Urinary bladder (tissue), 4 donors: ENCODE results near the gene COMMD10. TPM values are rescaled to one million over a fixed set of nuclear protein-coding genes. Genes with fewer than 3 reads are reported as not detected.

Experiments used
- DNase-seq: peaks from one replicate; pipeline ENCODE4 v3.0.0-alpha.2; 2015; ENCODE audit errors: extremely low spot score
- H3K27ac ChIP-seq: one replicate; pipeline ENCODE4 v1.5.1; 2013; ENCODE audit warnings: low read depth, mild to moderate bottlenecking, moderate library complexity
- H3K36me3 ChIP-seq: one replicate; pipeline ENCODE4 v1.6.1; 2013; ENCODE audit warnings: mild to moderate bottlenecking, moderate library complexity; ENCODE audit not compliant: insufficient read depth
- H3K4me1 ChIP-seq: one replicate; pipeline ENCODE4 v1.6.1; 2013; ENCODE audit warnings: mild to moderate bottlenecking, moderate library complexity; ENCODE audit not compliant: insufficient read depth
- H3K4me3 ChIP-seq: one replicate; pipeline ENCODE4 v1.5.1; 2013; ENCODE audit warnings: low read depth, low read length
- WGBS: extraction: QIAGEN DNeasy Blood & Tissue Kit; methylation state at CpG from one replicate; pipeline ENCODE4 v1.1.7; 2013; 5-methylcytosine and 5-hydroxymethylcytosine counted together
- polyA plus RNA-seq: library from polyadenylated mRNA; stranded (reverse); fragments of 200-250 nt; gene quantifications from one replicate; pipeline ENCODE4 v1.2.3, GENCODE V29; 2013
- total RNA-seq: library from RNA; depleted of rRNA; stranded (reverse); fragments of >200 nt; gene quantifications from one replicate; pipeline ENCODE4 v1.2.3, GENCODE V29; 2014
- donor health status: healthy with polysubstance abuse.
- donor health status: healthy.

Gene COMMD10
- total and polyA plus RNA-seq, 2 donors, result 22.5 to 74.7 TPM

GRCh38 chr5:116209166-116209565 lies 124.3 kb downstream of the COMMD10 start:
- no peak overlapping the region for H3K27ac ChIP-seq
- DNase-seq, result no peak
- no peaks in the 10 kb centered on the region for H3K36me3 ChIP-seq
- no peaks in the 10 kb centered on the region for H3K4me1 ChIP-seq
- 86% methylated on average over 2 of the region's 2 CpGs for whole genome bisulfite sequencing
- H3K4me3 ChIP-seq, result no peak overlapping the region

- no peak for DNase-seq
- H3K27ac ChIP-seq, result no peak overlapping the region
- no peaks in the 10 kb centered on the region for H3K36me3 ChIP-seq
- H3K4me3 ChIP-seq, result no peak overlapping the region
- H3K4me1 ChIP-seq, result no peaks in the 10 kb centered on the region
Measured at GRCh38 chr5:116212225-116212624, 127.4 kb downstream of the COMMD10 start.

GRCh38 chr5:116216246-116216645 lies 131.4 kb downstream of the COMMD10 start:
- no peaks in the 10 kb centered on the region for H3K4me1 ChIP-seq
- no peaks in the 10 kb centered on the region for H3K36me3 ChIP-seq
- DNase-seq, result no peak
- WGBS, result 99% methylated on average over 5 of the region's 5 CpGs
- no peak overlapping the region for H3K4me3 ChIP-seq
- no peak overlapping the region for H3K27ac ChIP-seq

- Histone ChIP-seq H3K27ac (no peak overlapping the region), H3K4me3 (no peak overlapping the region), H3K36me3 (no peaks in the 10 kb centered on the region), H3K4me1 (no peaks in the 10 kb centered on the region)
- no peak for DNase-seq
Measured at GRCh38 chr5:116225281-116225922, 140.6 kb downstream of the COMMD10 start.

- WGBS, result 64% methylated on average over 3 of the region's 3 CpGs
- H3K4me3 ChIP-seq, result no peak overlapping the region
- no peaks in the 10 kb centered on the region for H3K36me3 ChIP-seq
- H3K4me1 ChIP-seq, result no peaks in the 10 kb centered on the region
- no peak for DNase-seq
- H3K27ac ChIP-seq, result no peak overlapping the region
Measured at GRCh38 chr5:116229131-116229689, 144.4 kb downstream of the COMMD10 start.

GRCh38 chr5:116231288-116231687 lies 146.5 kb downstream of the COMMD10 start:
- no peaks in the 10 kb centered on the region for H3K4me1 ChIP-seq
- no peak for DNase-seq
- no peak overlapping the region for H3K4me3 ChIP-seq
- WGBS, result 91% methylated on average over 2 of the region's 2 CpGs
- no peaks in the 10 kb centered on the region for H3K36me3 ChIP-seq
- H3K27ac ChIP-seq, result no peak overlapping the region

GRCh38 chr5:116234681-116235080 lies 149.9 kb downstream of the COMMD10 start:
- Histone ChIP-seq H3K4me1 (no peaks in the 10 kb centered on the region), H3K27ac (no peak overlapping the region), H3K36me3 (no peaks in the 10 kb centered on the region), H3K4me3 (no peak overlapping the region)
- no peak for DNase-seq
- 96% methylated on average over 7 of the region's 7 CpGs for WGBS

- Histone ChIP-seq H3K27ac (no peak overlapping the region), H3K4me1 (no peaks in the 10 kb centered on the region), H3K36me3 (no peaks in the 10 kb centered on the region), H3K4me3 (no peak overlapping the region)
- DNase-seq, result no peak
- WGBS, result 95% methylated on average over 3 of the region's 3 CpGs
Measured at GRCh38 chr5:116237917-116238500, 153.2 kb downstream of the COMMD10 start.

- Histone ChIP-seq H3K36me3 (no peaks in the 10 kb centered on the region), H3K4me3 (no peak overlapping the region), H3K27ac (no peak overlapping the region), H3K4me1 (no peaks in the 10 kb centered on the region)
- 18% methylated on average over 1 of the region's 1 CpG for WGBS
- DNase-seq, result no peak
Measured at GRCh38 chr5:116242343-116242742, 157.5 kb downstream of the COMMD10 start.

GRCh38 chr5:116248432-116248831 lies 163.6 kb downstream of the COMMD10 start:
- Histone ChIP-seq H3K4me3 (no peak overlapping the region), H3K4me1 (no peaks in the 10 kb centered on the region), H3K36me3 (no peaks in the 10 kb centered on the region), H3K27ac (no peak overlapping the region)
- 98% methylated on average over 3 of the region's 3 CpGs for WGBS
- no peak for DNase-seq

- H3K4me1 ChIP-seq, result no peaks in the 10 kb centered on the region
- DNase-seq, result no peak
- no peaks in the 10 kb centered on the region for H3K36me3 ChIP-seq
Measured at GRCh38 chr5:116249648-116250047, 164.8 kb downstream of the COMMD10 start.

GRCh38 chr5:116256717-116257116 lies 171.9 kb downstream of the COMMD10 start:
- WGBS, result 70% methylated on average over 1 of the region's 1 CpG
- Histone ChIP-seq H3K4me1 (no peaks in the 10 kb centered on the region), H3K4me3 (no peak overlapping the region), H3K27ac (no peak overlapping the region), H3K36me3 (no peaks in the 10 kb centered on the region)
- DNase-seq, result no peak

More at GRCh38 chr5:116249648-116250047, 164.8 kb downstream of the COMMD10 start:
- H3K4me3 ChIP-seq, result no peak overlapping the region
- H3K27ac ChIP-seq, result no peak overlapping the region

- Histone ChIP-seq H3K4me1 (no peaks in the 10 kb centered on the region), H3K36me3 (no peaks in the 10 kb centered on the region), H3K27ac (no peak overlapping the region), H3K4me3 (no peak overlapping the region)
- DNase-seq, result no peak
- 90% methylated on average over 3 of the region's 3 CpGs for WGBS
Measured at GRCh38 chr5:116265471-116265870, 180.6 kb downstream of the COMMD10 start.

GRCh38 chr5:116271446-116272025 lies 186.7 kb downstream of the COMMD10 start:
- DNase-seq, result no peak
- Histone ChIP-seq H3K4me1 (no peaks in the 10 kb centered on the region), H3K4me3 (no peak overlapping the region), H3K27ac (no peak overlapping the region), H3K36me3 (no peaks in the 10 kb centered on the region)
- 93% methylated on average over 2 of the region's 2 CpGs for WGBS
